ENCODE measurements around the gene MECP2.

GRCh38 chrX:153984351-153985178 lies 113.0 kb downstream of the MECP2 start:
- TF ChIP-seq POLR2AphosphoS5 (IDR thresholded peaks at IDR 0.05; ENCODE audit: borderline replicate concordance, low read depth, low read length): no peak
- TF ChIP-seq EZH2 (IDR thresholded peaks at IDR 0.05): no peak
- TF ChIP-seq FOXP2 (optimal IDR thresholded peaks at IDR 0.05; ENCODE audit: control extremely low read depth, extremely low read length, insufficient read depth): no peak

Data from SK-N-MC (cell line).